Activated T-cell treated with anti-CD3 and anti-CD28 coated beads for 24 hours (primary cell): ENCODE data around the gene TTC33.
"Not testable (repeated sequence)": the region's sequence is repeated elsewhere in the genome, so short reads cannot be mapped to it uniquely, and the experiment has no call there.

Experiments used
- DNase-seq: peaks from one replicate; pipeline ENCODE4 v3.0.0-alpha.2; 2020; ENCODE audit warnings: low read depth

TTC33 gene

GRCh38 chr5:40653221-40654022 lies 102.3 kb downstream of the TTC33 start:
- DNase-seq, result no peak

DNA sequence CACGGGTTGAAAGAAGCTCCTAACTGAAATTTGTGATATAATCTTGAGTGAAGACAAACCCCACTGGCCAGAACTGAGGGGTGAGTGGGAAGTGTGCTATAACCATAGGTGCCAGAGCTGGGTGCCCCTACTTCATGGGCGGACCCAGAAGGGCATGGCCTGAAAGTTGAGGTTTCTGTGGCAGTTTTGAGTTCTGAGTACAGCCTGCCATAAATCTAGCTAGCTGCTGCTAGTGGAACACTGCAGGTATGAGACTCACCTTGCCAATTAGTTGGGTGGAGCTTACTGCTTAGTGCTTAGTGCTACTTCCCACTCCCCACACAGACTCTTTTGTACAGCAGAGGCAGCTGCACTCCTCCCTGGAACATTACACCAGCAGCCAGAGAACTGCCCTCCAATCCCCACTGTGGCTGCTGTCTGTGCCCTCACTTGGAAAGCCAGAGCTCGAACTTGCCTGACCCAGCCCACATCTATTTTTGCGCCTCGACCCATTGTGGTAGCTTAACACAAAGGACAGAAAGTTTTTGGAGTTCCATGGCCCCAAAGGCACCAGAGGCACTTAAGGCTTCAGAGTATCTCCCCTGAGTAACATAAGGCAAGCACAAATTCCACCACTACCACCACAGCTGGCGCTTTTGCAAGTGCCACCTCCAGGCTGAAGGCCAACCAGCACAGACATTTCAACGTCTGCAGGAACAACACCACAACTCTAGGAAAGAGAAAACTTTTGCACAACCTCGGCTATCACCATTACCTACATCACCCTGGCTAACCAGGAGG lies 103.1 kb downstream of the TTC33 start:
- no peak for DNase-seq

DNA sequence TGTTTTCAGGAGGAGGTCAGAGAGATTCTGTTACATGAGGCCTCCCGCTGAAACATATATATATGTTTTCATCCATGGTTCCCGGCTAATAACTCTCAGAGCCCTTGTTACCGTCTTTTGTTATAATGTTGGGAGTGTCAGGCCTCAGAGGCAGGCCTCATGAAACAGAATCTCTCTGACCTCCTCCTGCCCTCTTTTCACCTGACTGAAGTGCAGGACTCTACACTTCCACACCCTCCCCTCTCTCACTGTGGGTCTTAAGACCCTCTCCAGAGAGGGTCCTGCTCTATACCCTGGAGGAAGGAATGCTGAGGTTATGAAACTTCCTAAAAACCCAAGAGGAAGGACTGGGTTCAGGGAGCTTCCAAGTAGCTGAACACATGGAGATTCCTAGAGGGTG lies 104.6 kb downstream of the TTC33 start:
- DNase-seq, result no peak

GRCh38 chr5:40649463-40650030 lies 106.2 kb downstream of the TTC33 start:
- DNase-seq, result no peak

DNA sequence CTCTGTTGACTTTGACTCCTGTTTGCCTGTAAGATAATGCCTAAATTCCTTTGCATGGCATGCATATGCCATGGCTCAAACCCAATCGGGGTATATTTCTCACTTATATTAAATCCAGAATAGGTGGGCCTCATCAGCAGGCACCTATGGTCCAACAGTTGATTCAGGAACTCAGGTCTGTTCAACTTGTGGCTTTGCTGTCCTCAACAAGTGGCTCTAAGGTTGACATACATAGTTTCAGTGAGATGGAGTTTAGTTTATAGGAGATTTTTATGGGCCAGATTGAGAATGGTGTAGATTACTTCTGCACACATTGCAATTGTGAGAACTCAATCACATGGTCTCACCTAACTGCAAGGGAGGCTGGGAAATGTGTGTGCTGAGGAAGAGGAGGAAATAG lies 107.6 kb downstream of the TTC33 start:
- DNase-seq, result no peak

GRCh38 chr5:40646266-40646665 lies 109.5 kb downstream of the TTC33 start:
- no peak for DNase-seq

GRCh38 chr5:40639531-40639930 lies 116.2 kb downstream of the TTC33 start:
- DNase-seq, result not testable (repeated sequence)

DNA sequence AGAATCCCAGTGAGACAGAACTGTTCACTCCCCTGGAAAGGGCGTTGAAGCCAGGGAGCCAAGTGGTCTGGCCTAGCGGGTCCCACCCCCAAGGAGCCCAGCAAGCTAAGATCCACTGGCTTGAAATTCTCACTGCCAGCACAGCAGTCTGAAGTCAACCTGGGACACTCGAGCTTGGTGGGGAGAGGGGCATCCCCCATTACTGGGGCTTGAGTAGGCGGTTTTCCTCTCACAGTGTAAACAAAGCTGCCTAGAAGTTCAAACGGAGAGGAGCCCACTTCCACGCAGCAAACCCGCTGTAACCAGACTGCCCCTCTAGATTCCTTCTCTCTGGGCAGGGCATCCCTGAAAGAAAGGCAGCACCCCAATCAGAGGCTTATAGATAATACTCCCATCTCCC lies 121.2 kb downstream of the TTC33 start:
- no peak for DNase-seq

- no peak for DNase-seq
Measured at GRCh38 chr5:40634154-40634553, 121.6 kb downstream of the TTC33 start.

GRCh38 chr5:40631236-40631635 lies 124.5 kb downstream of the TTC33 start:
- no peak for DNase-seq

GRCh38 chr5:40630126-40630525 lies 125.6 kb downstream of the TTC33 start:
- no peak for DNase-seq

DNA sequence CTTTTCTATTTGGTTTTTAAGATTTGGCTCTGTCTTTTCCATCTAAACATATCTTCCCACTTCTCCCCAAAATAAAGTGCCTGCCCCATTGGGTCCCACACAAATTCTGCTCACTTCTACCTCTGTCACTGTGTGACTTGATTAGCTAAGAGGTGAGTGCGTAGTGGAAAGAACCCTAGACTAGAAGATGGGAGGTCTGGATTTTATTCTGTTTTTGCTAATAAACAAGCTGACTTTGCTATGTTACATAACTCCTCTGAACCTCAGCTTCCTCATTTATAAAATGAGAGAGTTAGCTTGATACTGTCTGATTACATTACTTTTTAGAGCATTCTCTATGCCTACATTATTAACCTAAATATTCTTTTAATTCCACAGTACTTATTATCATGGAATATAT lies 127.4 kb downstream of the TTC33 start:
- DNase-seq, result no peak

DNA sequence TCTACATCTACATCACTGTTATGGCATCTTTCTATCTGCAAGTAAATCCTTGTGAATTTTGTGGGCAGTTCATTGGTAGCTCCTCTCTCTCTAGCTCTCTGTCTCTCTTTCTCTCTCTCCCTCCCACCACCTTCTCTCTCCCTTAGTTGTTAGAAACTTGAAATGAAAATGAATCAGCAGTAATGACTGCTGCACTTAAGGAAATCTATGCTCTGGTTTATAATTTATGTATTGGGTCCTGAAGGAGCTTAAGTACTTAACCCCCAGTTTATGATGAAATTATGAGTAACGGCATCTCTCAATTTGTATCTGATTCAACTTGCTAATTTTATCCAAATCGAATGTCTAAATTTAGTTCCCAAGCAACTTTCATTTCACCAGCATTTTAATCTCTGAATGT lies 128.1 kb downstream of the TTC33 start:
- DNase-seq, result no peak

- no peak for DNase-seq
Measured at GRCh38 chr5:40626801-40627200, 129.0 kb downstream of the TTC33 start.

- peak; percentile 7 for DNase-seq
Measured at GRCh38 chr5:40623480-40624420, 132.0 kb downstream of the TTC33 start.

DNA sequence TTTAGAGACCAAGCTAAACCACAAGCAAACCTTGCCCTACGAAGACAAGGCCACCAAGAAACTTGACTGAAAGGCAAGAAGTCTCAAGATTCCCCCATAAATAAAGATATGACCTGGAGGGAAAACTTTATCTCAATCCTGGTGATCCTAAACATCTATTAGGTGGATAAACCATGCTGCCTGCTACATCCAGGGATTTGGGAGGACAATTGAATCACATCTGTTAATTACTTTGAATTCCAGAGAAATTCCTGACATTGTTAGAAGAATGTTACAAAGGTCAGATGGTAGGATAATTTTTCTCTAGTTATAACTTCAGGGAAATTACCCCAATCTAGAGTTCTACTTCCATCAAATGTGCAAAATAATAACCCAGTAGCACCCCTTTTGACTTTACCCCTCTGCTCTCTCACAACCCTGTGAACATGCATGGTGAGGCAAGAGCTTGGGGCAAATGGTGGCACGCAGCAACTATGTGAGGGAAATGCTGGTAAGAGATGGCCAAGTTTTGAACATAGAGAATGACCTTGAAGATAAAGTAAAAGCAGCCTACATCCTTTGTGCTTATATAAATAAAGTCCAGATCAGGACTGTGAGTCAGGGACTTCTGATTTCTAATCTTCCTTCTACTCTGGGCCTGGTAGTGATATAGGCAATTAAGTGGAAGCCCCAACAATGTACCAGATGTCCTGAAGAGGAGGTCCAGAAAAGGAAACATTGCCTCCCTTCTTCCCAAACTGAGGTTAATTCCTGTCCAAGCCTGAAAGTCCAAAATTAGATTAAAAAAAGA lies 133.1 kb downstream of the TTC33 start:
- no peak for DNase-seq

DNA sequence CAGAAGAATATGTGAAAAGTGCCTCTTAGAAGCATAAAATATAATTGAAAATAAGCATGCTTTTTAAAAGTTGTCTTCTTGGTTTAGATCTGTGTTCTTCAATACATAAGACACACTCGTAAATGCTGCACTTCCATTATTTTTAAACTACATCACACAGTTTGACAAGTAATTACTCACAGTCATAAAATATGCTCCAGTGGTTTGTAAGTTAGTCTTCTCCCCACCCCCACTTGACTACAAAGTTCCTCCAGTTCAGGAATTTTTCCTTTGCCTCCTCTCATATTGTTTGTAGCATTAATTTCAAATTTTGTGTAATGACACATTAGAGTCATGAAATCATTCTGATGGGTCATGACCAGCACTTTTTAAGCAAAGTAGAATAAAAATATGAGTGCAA lies 136.3 kb downstream of the TTC33 start:
- no peak for DNase-seq

GRCh38 chr5:40618926-40619325 lies 136.8 kb downstream of the TTC33 start:
- DNase-seq, result no peak

GRCh38 chr5:40616781-40617180 lies 139.0 kb downstream of the TTC33 start:
- no peak for DNase-seq

GRCh38 chr5:40615586-40616170 lies 140.1 kb downstream of the TTC33 start:
- no peak for DNase-seq
